Activated CD8-positive, alpha-beta memory T cell treated with anti-CD3 and anti-CD28 coated beads for 36 hours (primary cell): ENCODE measurements around the gene UBIAD1. TPM values are rescaled to one million over a fixed set of nuclear protein-coding genes. Genes with fewer than 3 reads are reported as not detected.

Experiments used
- CTCF ChIA-PET: fragments of 350-600 bp; sonication (Branson Sonifier 250); formaldehyde crosslinking; loops from one replicate; lab custom pipeline; 2021; ENCODE audit warnings: antibody characterized with exemption; lab: Charles Lee
- POLR2A ChIA-PET: fragments of 350-600 bp; sonication (Branson Sonifier 250); formaldehyde crosslinking; loops from one replicate; lab custom pipeline; 2021; ENCODE audit warnings: antibody characterized with exemption; lab: Charles Lee
- total RNA-seq, 2 experiments: library from RNA; stranded (reverse); gene quantifications; one replicate each; pipeline ENCODE4 v1.2.3, GENCODE V29; 2021

The UBIAD1 gene
- total RNA-seq, 2 experiments from 2014 or later: 38.6 to 41.2 TPM

- CTCF ChIA-PET: interaction anchor here (1.3 to 1.4 kb wide), 2 partner anchors 11 to 310 kb away, joined by 3 to 5 read pairs; no protein-coding TSS in a partner anchor
- POLR2A ChIA-PET: no interaction called here
Observed at GRCh38 chr1:11331945-11332546, 59.0 kb downstream of the UBIAD1 start.

GRCh38 chr1:11333631-11334030, 60.6 kb downstream of the UBIAD1 start:
- CTCF ChIA-PET: interaction anchor here (0.5 kb wide), 1 partner anchor 31 kb away, joined by 4 read pairs; no protein-coding TSS in a partner anchor
- POLR2A ChIA-PET: no interaction called here

DNA sequence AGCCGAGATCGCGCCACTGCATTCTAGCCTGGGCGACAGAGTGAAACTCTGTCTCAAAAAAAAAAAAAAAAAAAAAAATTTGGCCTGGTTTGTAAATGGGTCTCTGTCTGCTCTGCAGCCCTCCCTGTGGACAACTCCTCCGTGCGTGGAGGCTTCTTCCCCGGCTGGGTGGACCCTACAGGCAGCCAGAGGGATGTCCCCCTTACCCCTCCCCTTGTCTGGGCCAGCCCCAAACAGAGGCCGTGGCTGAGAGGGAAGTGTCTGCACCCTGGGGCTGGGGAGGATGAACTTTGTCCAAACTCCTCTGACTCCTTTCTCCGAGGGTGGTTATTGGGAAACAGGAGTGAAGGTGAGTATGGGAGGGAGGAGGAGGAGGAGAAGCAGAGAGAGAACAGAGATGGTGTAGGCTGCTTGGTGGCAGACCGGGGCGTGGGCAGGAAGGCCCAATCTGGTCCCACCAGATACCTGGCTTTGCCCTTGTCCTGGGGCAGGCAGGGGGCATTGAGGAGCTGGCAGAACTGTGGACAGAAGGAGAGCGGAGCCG, 61.3 kb downstream of the UBIAD1 start:
- CTCF ChIA-PET: interaction anchor here (0.5 kb wide), 1 partner anchor 31 kb away, joined by 4 read pairs; no protein-coding TSS in a partner anchor
- POLR2A ChIA-PET: no interaction called here

DNA sequence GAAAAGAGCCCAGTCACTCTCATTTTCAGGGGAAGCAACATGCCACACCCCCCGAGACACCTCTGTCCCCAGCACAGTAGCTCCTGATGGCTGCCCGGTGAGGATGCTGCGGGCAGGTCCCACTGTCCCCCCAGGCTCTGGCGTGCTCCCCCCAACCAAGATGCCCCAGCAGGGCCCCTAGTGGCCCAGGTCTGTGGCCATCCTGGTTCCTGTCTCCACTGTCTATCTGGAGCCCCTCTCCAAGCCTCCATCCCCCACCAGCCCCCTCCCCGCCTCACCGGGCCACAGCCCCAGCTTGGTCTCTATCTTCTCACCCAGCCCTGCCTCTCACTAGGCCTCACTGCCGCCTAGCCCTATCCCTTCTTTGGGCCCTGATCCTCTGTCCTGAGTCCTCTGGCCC, 61.8 kb downstream of the UBIAD1 start:
- ChIA-PET CTCF (no interaction called here), POLR2A (no interaction called here)

GRCh38 chr1:11335417-11336056, 62.5 kb downstream of the UBIAD1 start:
- POLR2A ChIA-PET: no interaction called here
- CTCF ChIA-PET: no interaction called here

GRCh38 chr1:11337580-11338073, 64.6 kb downstream of the UBIAD1 start:
- ChIA-PET POLR2A (no interaction called here), CTCF (interaction anchor here (0.5 to 0.9 kb wide), 2 partner anchors 306 to 312 kb away, joined by 4 read pairs; no protein-coding TSS in a partner anchor)

Other genes starting within 250 kb of the UBIAD1 start
- under 1 TPM in 1 of 2 experiments, not detected in 1; 0.15 TPM for gene MASP2, start 226.0 kb upstream of the UBIAD1 start, total RNA-seq
- 100 to 1,000 TPM; 347 to 360 TPM for gene SRM, start 213.2 kb upstream of the UBIAD1 start, total RNA-seq
- gene EXOSC10, start 173.3 kb upstream of the UBIAD1 start, total RNA-seq: 10 to 100 TPM; 88.7 to 94.5 TPM
- not detected for gene ANGPTL7, start 83.8 kb upstream of the UBIAD1 start, total RNA-seq
- 10 to 100 TPM; 49.3 to 52.2 TPM for gene MTOR, start 10.6 kb upstream of the UBIAD1 start, total RNA-seq
- gene DISP3, start 206.0 kb downstream of the UBIAD1 start, total RNA-seq: under 1 TPM; 0.38 to 0.57 TPM